ENCODE results near the gene C12orf57.

The C12orf57 gene

DNA sequence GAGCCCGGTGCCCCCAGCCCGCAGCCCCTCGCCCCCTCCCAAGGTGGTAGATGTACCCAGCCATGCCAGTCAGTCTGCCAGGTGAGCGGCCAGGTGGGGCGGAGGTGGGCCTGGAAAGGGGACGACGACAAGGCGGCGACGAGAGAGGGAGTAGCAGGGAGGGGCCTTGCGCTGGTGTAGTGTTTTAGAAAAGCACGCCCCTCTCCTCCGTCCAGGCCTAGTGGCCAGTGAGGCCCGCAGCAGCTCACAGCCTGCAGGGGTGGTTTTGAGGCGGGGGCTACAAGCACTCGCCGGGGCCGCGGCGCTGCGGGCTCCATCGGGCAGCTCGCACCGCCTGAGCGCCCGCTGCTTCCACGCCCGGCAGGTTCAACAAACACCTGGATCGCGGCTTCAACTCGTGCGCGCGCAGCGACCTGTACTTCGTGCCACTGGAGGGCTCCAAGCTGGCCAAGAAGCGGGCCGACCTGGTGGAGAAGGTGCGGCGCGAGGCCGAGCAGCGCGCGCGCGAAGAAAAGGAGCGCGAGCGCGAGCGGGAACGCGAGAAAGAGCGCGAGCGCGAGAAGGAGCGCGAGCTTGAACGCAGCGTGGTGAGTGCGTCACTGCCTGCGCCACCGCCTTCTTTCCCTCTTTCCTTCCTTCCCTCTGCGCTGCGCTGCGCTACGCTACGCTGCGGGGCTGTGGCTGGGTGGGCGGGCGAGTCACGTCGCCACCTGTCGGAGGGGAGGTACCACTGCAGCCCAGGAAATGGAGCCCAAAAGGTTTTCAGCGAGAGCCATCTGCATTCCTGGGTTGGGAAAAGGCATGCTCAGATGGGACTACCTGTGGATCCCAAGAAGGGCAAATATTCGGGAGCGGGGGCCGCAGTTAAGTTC lies 6.1 kb upstream of the C12orf57 start:
- peak; percentile 99 for DNase-seq (ENCODE audit: low spot score)

DNA sequence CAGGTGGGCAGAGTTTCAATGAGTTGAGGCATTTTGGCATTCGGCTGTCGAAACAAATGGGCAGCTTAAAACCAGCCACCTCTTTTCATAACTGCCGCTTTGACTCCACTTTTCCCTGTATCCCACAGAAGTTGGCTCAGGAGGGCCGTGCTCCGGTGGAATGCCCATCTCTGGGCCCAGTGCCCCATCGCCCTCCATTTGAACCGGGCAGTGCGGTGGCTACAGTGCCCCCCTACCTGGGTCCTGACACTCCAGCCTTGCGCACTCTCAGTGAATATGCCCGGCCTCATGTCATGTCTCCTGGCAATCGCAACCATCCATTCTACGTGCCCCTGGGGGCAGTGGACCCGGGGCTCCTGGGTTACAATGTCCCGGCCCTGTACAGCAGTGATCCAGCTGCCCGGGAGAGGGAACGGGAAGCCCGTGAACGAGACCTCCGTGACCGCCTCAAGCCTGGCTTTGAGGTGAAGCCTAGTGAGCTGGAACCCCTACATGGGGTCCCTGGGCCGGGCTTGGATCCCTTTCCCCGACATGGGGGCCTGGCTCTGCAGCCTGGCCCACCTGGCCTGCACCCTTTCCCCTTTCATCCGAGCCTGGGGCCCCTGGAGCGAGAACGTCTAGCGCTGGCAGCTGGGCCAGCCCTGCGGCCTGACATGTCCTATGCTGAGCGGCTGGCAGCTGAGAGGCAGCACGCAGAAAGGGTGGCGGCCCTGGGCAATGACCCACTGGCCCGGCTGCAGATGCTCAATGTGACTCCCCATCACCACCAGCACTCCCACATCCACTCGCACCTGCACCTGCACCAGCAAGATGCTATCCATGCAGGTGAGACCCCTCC lies 5.2 kb upstream of the C12orf57 start:
- DNase-seq (ENCODE audit: low spot score): no peak

DNA sequence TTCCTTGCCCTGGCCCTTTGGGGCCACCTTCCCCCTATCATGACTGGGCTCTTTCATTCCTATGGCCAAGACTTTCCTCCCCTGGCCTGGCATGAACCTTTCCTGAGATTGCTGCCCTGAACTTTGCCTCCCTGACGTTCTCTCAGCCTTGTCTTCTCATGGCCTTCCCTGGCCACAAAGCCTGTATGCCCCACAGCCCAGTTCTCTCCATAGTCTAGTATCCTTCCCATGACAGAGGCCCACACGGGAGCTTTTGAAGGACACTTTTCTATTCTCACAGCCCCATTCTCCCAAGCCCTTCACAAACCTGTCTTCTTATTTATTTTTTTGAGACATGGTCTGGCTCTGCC lies 4.7 kb upstream of the C12orf57 start:
- no peak for DNase-seq (ENCODE audit: low spot score)

DNA sequence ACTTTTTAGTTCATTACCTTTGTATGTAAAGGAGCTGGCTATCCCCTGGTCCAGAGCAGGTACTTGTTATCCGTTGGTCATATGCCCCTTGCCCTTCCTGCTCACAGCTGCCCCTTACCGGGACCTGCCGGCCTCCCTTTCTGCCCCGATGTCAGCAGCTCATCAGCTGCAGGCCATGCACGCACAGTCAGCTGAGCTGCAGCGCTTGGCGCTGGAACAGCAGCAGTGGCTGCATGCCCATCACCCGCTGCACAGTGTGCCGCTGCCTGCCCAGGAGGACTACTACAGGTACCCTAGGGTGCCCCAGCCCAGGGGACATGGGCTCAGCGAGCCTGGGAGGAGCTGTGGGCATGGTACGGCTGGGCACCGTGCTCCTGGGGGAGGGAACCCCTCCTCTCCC lies 2.6 kb upstream of the C12orf57 start:
- no peak for DNase-seq (ENCODE audit: low spot score)

DNA sequence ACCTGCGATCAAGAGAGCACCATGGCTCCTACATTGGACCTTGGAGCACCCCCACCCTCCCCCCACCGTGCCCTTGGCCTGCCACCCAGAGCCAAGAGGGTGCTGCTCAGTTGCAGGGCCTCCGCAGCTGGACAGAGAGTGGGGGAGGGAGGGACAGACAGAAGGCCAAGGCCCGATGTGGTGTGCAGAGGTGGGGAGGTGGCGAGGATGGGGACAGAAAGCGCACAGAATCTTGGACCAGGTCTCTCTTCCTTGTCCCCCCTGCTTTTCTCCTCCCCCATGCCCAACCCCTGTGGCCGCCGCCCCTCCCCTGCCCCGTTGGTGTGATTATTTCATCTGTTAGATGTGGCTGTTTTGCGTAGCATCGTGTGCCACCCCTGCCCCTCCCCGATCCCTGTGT lies 2.0 kb upstream of the C12orf57 start:
- no peak for DNase-seq (ENCODE audit: low spot score)

- no peak for DNase-seq (ENCODE audit: low spot score)
Observed at GRCh38 chr12:6942331-6942665, 1.5 kb upstream of the C12orf57 start.

- DNase-seq (ENCODE audit: low spot score): peak; percentile 96
Observed at GRCh38 chr12:6943389-6943721, 467 bp upstream of the C12orf57 start.

DNA sequence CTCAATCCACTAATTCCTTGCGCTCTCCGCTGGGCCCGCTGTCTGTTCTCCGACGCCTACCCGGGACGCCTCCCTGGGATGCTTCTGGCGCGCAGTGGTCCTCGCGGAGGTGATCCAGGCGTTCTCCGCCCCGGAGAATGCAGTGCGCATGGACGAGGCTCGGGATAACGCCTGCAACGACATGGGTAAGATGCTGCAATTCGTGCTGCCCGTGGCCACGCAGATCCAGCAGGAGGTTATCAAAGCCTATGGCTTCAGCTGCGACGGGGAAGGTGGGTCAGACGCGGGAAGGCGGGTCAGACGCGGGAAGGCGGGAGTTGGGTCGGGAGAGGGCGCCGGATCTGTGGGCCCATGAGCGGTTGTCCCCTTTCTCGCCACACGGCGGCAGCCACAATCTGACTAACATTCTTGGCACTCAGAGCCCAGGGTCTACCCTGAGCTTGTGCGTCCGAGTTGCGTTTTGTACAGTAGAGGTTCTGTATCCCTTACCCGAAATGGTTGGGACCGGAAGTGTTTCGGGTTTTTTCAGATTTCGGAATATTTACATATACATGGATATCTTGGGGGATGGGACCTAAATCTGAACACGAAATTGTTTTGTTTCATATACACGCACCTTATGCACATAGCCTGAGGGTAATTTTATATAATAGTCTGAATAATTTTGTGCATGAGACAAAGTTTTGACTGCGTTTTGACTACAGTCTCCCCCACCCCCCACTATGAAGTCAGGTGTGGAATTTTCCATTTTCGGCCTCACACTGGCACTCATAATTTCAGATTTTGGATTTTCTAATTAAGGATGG lies 762 bp downstream of the C12orf57 start:
- peak; percentile 95 for DNase-seq (ENCODE audit: low spot score)

DNA sequence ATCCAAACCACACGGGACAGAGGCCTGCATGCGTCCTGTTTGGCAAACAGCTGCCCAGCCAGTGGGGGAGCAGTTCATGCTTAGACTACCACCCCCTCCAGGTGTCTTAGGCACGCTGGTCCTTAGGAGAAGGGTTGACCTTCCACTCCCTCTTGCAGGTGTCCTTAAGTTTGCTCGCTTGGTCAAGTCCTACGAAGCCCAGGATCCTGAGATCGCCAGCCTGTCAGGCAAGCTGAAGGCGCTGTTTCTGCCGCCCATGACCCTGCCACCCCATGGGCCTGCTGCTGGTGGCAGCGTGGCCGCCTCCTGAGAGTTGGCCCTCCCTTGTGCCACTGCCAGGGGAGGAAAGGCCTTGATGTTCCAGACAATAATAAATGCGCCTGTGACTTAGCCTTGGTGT lies 1.8 kb downstream of the C12orf57 start:
- no peak for DNase-seq (ENCODE audit: low spot score)

DNA sequence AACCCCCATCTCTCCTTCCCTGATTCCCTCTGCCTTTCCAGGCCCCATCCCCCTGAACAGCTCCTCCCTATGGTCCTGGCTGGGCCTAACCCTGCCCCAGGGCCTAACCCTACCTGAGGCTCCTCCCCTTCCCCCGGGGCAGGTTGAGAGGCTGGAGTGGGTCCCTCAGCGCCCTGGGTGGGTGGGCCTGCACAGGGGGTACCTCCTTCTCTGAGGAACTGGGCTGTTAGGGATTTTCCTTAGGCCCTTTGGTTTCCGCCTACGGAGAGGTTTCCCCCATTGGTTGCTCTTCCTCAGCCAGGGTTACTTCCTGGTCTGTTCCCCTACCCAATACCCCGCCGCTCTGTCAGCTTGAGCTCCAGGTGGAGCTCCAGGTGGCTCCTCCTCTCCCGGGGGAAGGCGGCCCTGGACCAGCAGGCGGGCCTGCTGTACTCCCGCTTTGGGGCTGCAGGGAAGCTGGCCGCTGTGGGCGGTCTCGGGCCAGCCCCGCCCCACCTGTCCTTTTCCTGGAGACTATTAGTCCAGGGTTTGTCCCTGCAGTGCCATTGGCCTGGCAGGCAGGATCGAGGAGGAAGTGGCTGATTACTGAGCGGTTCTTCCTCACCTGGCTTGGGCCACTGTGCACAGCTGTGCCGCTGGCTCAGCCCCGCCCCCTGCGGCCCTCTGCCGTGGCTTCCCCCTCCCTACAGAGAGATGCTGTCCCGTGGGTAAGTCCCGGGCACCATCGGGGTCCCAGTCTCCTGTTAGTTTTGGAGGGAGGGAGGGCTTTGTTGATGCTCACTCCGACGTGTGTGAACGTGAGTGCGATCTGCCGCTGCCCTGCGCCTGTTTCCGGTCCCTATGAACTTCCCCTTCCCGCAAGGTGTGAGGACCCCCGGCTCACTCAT lies 2.5 kb downstream of the C12orf57 start:
- DNase-seq (ENCODE audit: low spot score): no peak

GRCh38 chr12:6946920-6947374 lies 3.1 kb downstream of the C12orf57 start:
- no peak for DNase-seq (ENCODE audit: low spot score)

DNA sequence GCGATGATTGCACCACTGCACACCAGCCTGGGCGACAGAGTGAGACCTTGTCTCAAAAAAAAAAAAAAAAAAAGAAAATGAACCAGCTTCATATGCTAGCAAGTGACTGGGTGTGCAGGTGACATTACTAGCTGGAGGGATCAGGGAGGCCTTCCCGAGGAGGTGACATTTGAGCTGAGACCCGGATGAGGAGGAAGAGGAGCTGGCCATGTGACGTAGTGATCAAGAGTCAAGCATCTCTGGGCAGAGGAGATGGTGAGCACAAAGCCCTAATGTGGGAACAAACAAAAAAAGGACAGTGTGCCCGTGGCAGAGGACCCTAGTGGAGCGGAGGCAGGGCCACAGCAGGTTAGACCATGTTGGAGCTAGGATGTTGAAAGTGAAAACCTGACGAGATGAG lies 3.8 kb downstream of the C12orf57 start:
- no peak for DNase-seq (ENCODE audit: low spot score)

DNA sequence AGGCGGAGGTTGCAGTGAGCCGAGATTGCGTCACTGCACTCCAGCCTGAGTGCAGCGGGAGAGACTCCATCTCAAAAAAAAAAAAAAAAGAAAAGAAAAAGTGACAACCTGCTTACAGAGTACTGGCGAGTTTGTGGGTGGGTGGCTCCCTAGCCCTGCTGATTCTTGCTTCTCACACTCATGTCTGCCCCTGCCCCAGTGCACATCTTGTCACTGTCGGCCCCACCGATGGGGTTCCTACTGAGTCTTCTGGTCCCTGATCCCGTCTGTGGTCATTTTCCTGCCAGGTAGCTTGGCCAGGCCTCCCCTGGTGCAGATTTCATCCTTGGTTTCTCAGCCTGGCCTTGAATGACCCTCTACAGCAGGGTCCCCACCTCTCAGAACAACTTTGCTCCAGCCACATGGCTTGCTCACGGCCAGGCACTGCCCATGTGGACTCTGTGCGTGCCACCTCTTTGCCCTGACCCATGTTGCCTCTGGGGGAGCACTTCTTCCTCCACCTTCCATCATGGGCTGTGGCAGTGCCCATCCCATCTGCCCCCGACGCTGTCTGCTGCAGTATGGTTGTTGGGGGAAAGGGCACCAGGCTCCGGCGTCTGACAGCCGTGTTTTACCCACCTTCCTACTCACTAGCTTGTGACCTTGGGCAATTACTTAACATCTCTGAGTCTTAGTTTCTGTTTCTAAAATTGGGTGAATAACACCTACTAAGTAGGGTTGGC lies 5.2 kb downstream of the C12orf57 start:
- no peak for DNase-seq (ENCODE audit: low spot score)

DNA sequence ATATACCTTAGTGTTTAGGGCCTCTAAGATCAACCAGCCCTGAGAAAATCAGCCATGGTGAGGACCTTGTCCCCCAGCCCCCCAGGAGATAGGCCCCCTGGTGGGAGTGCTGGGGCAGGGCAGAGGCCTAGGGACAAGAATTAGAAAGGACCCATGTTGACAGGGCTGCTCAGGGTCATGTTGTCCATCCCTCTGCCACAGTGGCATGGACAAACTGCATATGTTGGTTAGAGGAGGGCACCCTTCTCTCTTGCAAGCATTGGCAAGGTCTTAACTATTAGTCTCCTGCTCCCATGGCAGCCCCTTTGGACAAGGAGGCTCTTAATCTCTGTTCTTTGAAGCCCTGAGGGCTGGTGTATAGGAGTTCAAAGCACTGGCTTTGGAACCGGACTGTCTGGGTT lies 6.6 kb downstream of the C12orf57 start:
- DNase-seq (ENCODE audit: low spot score): no peak

- peak; percentile 69 for DNase-seq (ENCODE audit: low spot score)
Observed at GRCh38 chr12:6950811-6951540, 7.2 kb downstream of the C12orf57 start, which contains the start of gene PTPN6. TSS of gene PTPN6 (plus strand) at chr12:6951356. CDS start at chr12:6951513, 157 bp downstream.

DNA sequence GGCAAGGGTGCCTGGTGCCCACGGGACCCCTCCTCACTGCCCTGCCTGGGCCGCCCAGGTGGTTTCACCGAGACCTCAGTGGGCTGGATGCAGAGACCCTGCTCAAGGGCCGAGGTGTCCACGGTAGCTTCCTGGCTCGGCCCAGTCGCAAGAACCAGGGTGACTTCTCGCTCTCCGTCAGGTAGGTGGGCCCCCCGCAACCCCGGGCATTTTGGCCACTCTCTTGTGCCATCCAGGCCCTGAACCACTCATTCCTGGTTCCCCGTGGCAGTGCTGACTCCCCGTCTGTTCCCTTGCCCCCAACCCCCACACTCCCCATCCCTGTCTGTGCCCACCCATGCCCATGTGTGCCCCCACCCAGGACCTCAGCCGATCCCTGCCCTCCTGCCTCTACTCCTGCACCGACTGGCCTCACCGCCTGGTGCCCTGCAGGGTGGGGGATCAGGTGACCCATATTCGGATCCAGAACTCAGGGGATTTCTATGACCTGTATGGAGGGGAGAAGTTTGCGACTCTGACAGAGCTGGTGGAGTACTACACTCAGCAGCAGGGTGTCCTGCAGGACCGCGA lies 7.8 kb downstream of the C12orf57 start:
- no peak for DNase-seq (ENCODE audit: low spot score)

DNA sequence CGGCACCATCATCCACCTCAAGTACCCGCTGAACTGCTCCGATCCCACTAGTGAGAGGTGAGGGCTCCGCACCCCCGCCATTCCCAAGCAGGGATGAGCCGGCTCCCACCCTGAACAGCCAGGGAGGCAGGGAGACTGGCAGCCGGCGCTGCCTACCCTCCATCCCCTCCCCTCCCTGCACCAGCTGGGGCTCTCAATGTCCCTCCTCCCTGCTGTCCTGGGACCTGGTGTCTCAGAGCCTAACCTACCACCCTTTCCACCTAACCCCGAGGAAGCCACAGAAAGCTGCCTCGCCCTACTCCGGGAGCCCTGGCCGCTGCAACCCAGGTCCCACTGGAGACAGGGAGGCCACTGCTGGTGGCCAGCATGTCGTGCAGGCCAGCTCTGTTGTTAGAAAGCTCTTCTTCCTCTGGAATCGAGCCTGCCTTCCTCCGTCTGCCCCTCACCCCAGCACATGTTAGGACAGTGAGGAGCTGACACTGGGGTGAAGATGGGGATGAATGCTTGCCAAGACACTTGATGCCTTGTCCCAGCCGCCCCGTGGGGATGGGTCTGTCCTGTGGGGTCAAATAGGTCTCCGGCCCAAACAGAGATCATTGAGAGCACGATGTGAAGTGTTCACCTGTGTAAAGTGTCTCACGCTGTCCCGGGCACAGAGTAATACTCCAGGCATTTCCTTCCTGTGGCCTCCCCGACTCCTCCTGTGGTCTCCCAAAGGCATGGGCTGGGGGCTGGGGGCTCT lies 8.5 kb downstream of the C12orf57 start:
- no peak for DNase-seq (ENCODE audit: low spot score)

GRCh38 chr12:6952863-6953441 lies 9.1 kb downstream of the C12orf57 start:
- no peak for DNase-seq (ENCODE audit: low spot score)

Measured in Ammon's horn (tissue), 1 donor.